OCI-LY7 (cell line): ENCODE data around the gene LIMD2. TPM values are rescaled to one million over a fixed set of nuclear protein-coding genes. Genes with fewer than 3 reads are reported as not detected.

Experiments
- BruUV-seq: library from RNA; stranded (reverse); fragments of 400-500 nt; replicated peaks from 2 replicates; lab custom pipeline; 2021; lab: Mats Ljungman, UMichigan
- CTCF ChIA-PET: fragments of 300-600 bp; sonication (Branson Sonifier 250); formaldehyde crosslinking; loops from one replicate; lab custom pipeline; 2022; ENCODE audit warnings: antibody characterized with exemption; ENCODE audit not compliant: unreplicated experiment; lab: Charles Lee
- POLR2A ChIA-PET: fragments of 300-600 bp; sonication (Branson Sonifier 250); formaldehyde crosslinking; loops from one replicate; lab custom pipeline; 2022; ENCODE audit warnings: antibody characterized with exemption; lab: Charles Lee
- DNase-seq: peaks from one replicate; pipeline ENCODE4 v3.0.0-alpha.2; 2015; ENCODE audit warnings: low spot score
- H2AFZ ChIP-seq: fragments of 200-600 bp; sonication (generic), shearing (Covaris generic); 2 replicates; pipeline ENCODE4 v1.6.1; 2014; ENCODE audit warnings: mild to moderate bottlenecking, antibody characterized with exemption, low read length, moderate library complexity
- H3K27ac ChIP-seq: fragments of 200-600 bp; sonication (generic); 2 replicates; pipeline ENCODE4 v1.5.1; 2014; ENCODE audit warnings: mixed run types, low read depth, mild to moderate bottlenecking, moderate library complexity, low read length, inconsistent platforms; ENCODE audit not compliant: poor library complexity, severe bottlenecking
- H3K36me3 ChIP-seq: fragments of 200-600 bp; sonication (generic); 2 replicates; pipeline ENCODE4 v1.6.1; 2014; ENCODE audit warnings: mild to moderate bottlenecking, antibody characterized with exemption, low read length, moderate library complexity, mixed read lengths; ENCODE audit not compliant: insufficient read depth
- H3K4me1 ChIP-seq: fragments of 200-600 bp; sonication (generic); 2 replicates; pipeline ENCODE4 v1.5.1; 2014; ENCODE audit warnings: mild to moderate bottlenecking, low read length; ENCODE audit not compliant: insufficient read depth, poor library complexity, severe bottlenecking
- H3K4me2 ChIP-seq: fragments of 200-600 bp; sonication (generic); 2 replicates; pipeline ENCODE4 v1.6.1; 2014; ENCODE audit warnings: mild to moderate bottlenecking, low read length
- H3K4me3 ChIP-seq: fragments of 200-600 bp; sonication (generic); 2 replicates; pipeline ENCODE4 v1.5.1; 2014; ENCODE audit warnings: mild to moderate bottlenecking, low read depth, low read length; ENCODE audit not compliant: poor library complexity, severe bottlenecking
- H3K79me2 ChIP-seq: fragments of 200-600 bp; sonication (generic); 2 replicates; pipeline ENCODE4 v1.6.1; 2016; ENCODE audit warnings: low read depth, mild to moderate bottlenecking, low read length, moderate library complexity, mixed read lengths; ENCODE audit not compliant: insufficient read depth
- H3K9me2 ChIP-seq: fragments of 200-600 bp; sonication (generic); 2 replicates; pipeline ENCODE4 v1.6.1; 2016; ENCODE audit warnings: mild to moderate bottlenecking, low read length, mixed read lengths; ENCODE audit not compliant: insufficient read depth
- H3K9me3 ChIP-seq: fragments of 200-600 bp; sonication (generic); 2 replicates; pipeline ENCODE4 v1.6.1; 2014; ENCODE audit warnings: mild to moderate bottlenecking, mixed run types, low read length, mixed read lengths
- H4K20me1 ChIP-seq: fragments of 200-600 bp; sonication (generic); 2 replicates; pipeline ENCODE4 v1.6.1; 2014; ENCODE audit warnings: mild to moderate bottlenecking, antibody characterized with exemption, low read length, moderate library complexity, mixed read lengths; ENCODE audit not compliant: insufficient read depth
- CTCF ChIP-seq: fragments of 200-600 bp; sonication (generic); conservative IDR thresholded peaks from 2 replicates; pipeline ENCODE4 v1.5.1; 2014; ENCODE audit warnings: mild to moderate bottlenecking, antibody characterized with exemption, low read length, moderate library complexity, mixed read lengths
- EZH2phosphoT487 ChIP-seq: fragments of 200-600 bp; sonication (generic); IDR thresholded peaks from 2 replicates; pipeline ENCODE4 v1.6.1; 2018; ENCODE audit warnings: low read depth, borderline replicate concordance, mild to moderate bottlenecking, mixed run types, antibody characterized with exemption, low read length, moderate library complexity, mixed read lengths
- intact Hi-C: fragments of 100-400 bp; cut with micrococcal nuclease; formaldehyde crosslinking; loops from one replicate; pipeline ENCODE4 v1.10.0; 2022; ENCODE audit not compliant: unreplicated experiment
- total RNA-seq, 2 experiments: library from RNA; depleted of rRNA in 1 of 2; stranded (reverse); fragments of >200 nt in 1 of 2; shearing (Covaris generic) in 1 of 2; gene quantifications; 2 replicates each; pipeline ENCODE4 v1.2.3, GENCODE V29; 2014 to 2022

LIMD2 gene
- total RNA-seq, 2 experiments from 2014 or later, result 286 to 406 TPM

DNA sequence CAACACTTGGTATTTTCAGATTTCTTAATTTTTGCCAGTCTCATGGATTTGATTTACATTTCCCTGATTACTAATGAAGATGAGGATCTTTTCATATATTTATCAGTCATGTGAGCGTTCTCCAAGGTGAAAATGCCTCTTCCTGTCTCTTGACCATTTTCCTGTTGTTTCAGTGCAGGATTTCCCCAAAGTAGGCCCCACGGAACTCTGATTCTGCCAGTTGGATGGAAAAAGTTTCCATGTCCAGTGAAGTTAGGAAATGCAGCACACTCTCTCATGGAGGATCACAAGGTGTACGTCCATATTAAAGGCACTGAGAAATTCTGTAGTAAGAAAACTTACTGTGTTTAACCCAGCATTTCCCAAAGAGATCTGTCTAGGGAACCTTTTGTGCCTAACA is 16.5 kb upstream of the LIMD2 start:
- no peak overlapping the region for H3K4me3 ChIP-seq
- ChIA-PET CTCF (no interaction called here), POLR2A (interaction anchor here (1.4 kb wide), 1 partner anchor 18 kb away, joined by 3 read pairs; no protein-coding TSS in a partner anchor)
- no peaks in the 10 kb centered on the region for H3K79me2 ChIP-seq
- H3K4me1 ChIP-seq, result no peaks in the 10 kb centered on the region
- H3K36me3 ChIP-seq, result peaks cover 40% of the 10 kb centered on the region
- no TSS peak for BruUV-seq
- no peaks in the 10 kb centered on the region for H3K9me3 ChIP-seq
- no peaks in the 10 kb centered on the region for H4K20me1 ChIP-seq
- H2AFZ ChIP-seq, result no peak overlapping the region
- no peak for DNase-seq
- intact Hi-C loops, result no loop called here
- H3K9me2 ChIP-seq, result no peaks in the 10 kb centered on the region
- H3K4me2 ChIP-seq, result no peak overlapping the region
- H3K27ac ChIP-seq, result no peak overlapping the region
- TF ChIP-seq EZH2phosphoT487, result no peak
- TF ChIP-seq CTCF, result no peak

DNA sequence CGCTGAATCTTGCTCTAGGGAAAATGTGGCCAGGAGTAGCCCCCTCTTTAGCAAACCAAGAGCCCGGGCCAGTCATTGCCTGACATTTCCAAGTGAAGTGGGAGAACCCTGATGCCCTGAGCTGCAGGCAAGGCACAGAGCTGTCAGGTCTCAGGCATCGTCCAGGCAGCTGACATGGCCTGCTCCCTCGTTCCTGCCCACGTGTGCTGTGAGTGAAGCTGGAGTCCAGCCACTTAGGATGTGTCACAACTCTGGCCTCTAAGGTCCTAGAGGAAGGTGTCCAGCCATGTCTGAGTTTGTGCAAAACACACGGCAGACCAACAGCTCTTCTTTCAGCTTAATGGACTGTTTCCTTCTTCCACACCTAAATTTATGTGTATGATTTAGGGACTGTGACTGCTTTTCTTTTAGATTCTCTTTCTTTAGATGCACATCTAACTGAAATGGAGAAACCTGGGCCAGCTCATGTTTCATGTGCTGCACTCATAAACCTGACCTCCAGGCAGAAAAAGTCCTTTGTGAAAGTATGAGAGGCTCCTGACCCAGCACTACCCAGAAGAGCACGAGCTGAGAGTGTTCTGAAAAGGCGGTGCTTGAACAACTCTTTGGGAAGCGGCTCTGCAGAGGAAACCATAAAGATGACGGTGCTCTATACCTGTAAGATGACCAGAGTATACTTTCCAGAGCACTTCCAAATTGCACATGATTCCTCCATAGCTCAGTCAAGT is 14.8 kb upstream of the LIMD2 start:
- H3K79me2 ChIP-seq, result no peaks in the 10 kb centered on the region
- no peak for TF ChIP-seq EZH2phosphoT487
- no peak for TF ChIP-seq CTCF
- intact Hi-C loops, result no loop called here
- no peak for DNase-seq
- ChIA-PET POLR2A (interaction anchor here (0.6 to 1.4 kb wide), 4 partner anchors 12 to 71 kb away, joined by 3 read pairs; no protein-coding TSS in a partner anchor), CTCF (no interaction called here)
- no peak overlapping the region for H2AFZ ChIP-seq
- H3K36me3 ChIP-seq, result peaks cover 56% of the 10 kb centered on the region
- H4K20me1 ChIP-seq, result no peaks in the 10 kb centered on the region
- no peaks in the 10 kb centered on the region for H3K9me2 ChIP-seq
- no peak overlapping the region for H3K4me2 ChIP-seq
- H3K4me1 ChIP-seq, result no peaks in the 10 kb centered on the region
- no peak overlapping the region for H3K27ac ChIP-seq
- H3K9me3 ChIP-seq, result no peaks in the 10 kb centered on the region
- no peak overlapping the region for H3K4me3 ChIP-seq
- no TSS peak for BruUV-seq

DNA sequence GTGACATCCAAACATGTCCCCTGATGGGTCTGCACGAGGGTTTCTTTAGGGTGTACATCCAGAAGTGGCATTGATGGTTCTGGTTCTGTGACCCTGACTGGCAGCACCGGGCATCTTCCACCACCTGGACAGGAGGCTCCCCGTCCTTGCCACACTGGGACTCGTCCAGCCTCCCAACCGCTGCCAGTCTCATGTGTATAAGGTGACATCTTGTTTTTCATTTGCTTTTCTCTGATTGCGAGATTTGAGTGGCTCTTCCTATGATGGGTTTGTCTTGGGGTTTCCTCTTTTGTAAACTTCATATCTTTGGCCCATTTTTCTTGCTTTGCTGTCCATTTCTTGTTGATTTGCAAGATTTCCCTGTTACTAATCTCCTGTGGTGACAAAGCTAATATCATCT is 9.2 kb upstream of the LIMD2 start:
- no TSS peak for BruUV-seq
- POLR2A ChIA-PET, result no interaction called here
- H2AFZ ChIP-seq, result no peak overlapping the region

More for the DNA sequence above, 9.2 kb upstream of the LIMD2 start:
- intact Hi-C loops, result no loop called here
- no peak for DNase-seq
- CTCF ChIA-PET, result no interaction called here
- H3K4me1 ChIP-seq, result peaks cover 26% of the 10 kb centered on the region
- no peaks in the 10 kb centered on the region for H3K79me2 ChIP-seq
- no peaks in the 10 kb centered on the region for H3K9me2 ChIP-seq
- H3K4me2 ChIP-seq, result no peak overlapping the region
- no peak for TF ChIP-seq CTCF
- no peak for TF ChIP-seq EZH2phosphoT487
- H3K4me3 ChIP-seq, result no peak overlapping the region
- H3K9me3 ChIP-seq, result no peaks in the 10 kb centered on the region
- peaks cover 88% of the 10 kb centered on the region for H3K36me3 ChIP-seq
- H4K20me1 ChIP-seq, result no peaks in the 10 kb centered on the region
- no peak overlapping the region for H3K27ac ChIP-seq
